SU-DHL-6 (cell line): ENCODE results near the gene GABBR2.

ENCODE experiments used
- H2AFZ ChIP-seq: fragments of 200-600 bp; sonication (generic); 2 replicates; pipeline ENCODE4 v1.6.1; 2014; ENCODE audit warnings: low read depth, mild to moderate bottlenecking, moderate library complexity, mixed read lengths, antibody characterized with exemption, low read length; ENCODE audit not compliant: severe bottlenecking
- H3F3A ChIP-seq: fragments of 200-600 bp; shearing (Covaris generic); 2 replicates; pipeline ENCODE4 v1.6.0; 2016; ENCODE audit warnings: antibody characterized with exemption, mild to moderate bottlenecking; ENCODE audit not compliant: insufficient read depth
- H3K27ac ChIP-seq: fragments of 200-600 bp; sonication (generic); 2 replicates; pipeline ENCODE4 v1.5.1; 2016; ENCODE audit warnings: low read depth, mild to moderate bottlenecking, low read length, moderate library complexity, mixed read lengths
- H3K27me3 ChIP-seq: fragments of 200-600 bp; sonication (generic), shearing (Covaris generic); 2 replicates; pipeline ENCODE4 v1.6.0; 2014; ENCODE audit warnings: mild to moderate bottlenecking, low read length
- H3K36me3 ChIP-seq: fragments of 200-600 bp; sonication (generic); 2 replicates; pipeline ENCODE4 v1.6.1; 2014; ENCODE audit warnings: mild to moderate bottlenecking, low read length, mixed read lengths
- H3K4me2 ChIP-seq: fragments of 300-600, 200-600 bp; shearing (Covaris generic), sonication (generic); 2 replicates; pipeline ENCODE4 v1.6.0; 2014; ENCODE audit warnings: low read length, low read depth, mild to moderate bottlenecking; ENCODE audit not compliant: poor library complexity, severe bottlenecking
- H3K4me3 ChIP-seq: fragments of 200-600 bp; sonication (generic); 2 replicates; pipeline ENCODE4 v1.5.1; 2014; ENCODE audit warnings: antibody characterized with exemption, low read length, mild to moderate bottlenecking, mixed read lengths; ENCODE audit not compliant: insufficient read depth, poor library complexity, severe bottlenecking
- H3K79me2 ChIP-seq: fragments of 200-600 bp; sonication (generic); 2 replicates; pipeline ENCODE4 v1.6.1; 2014; ENCODE audit warnings: mild to moderate bottlenecking, low read length, moderate library complexity; ENCODE audit not compliant: insufficient read depth
- H3K9ac ChIP-seq: fragments of 200-600 bp; sonication (generic); 2 replicates; pipeline ENCODE4 v1.7.0; 2014; ENCODE audit warnings: mild to moderate bottlenecking, low read length
- H3K9me2 ChIP-seq: fragments of 200-600 bp; sonication (generic); replicated peaks from 2 replicates; pipeline ENCODE4 v1.6.1; 2014; ENCODE audit warnings: low read length; ENCODE audit not compliant: insufficient read depth
- H3K9me3 ChIP-seq: fragments of 200-600 bp; sonication (generic); 2 replicates; pipeline ENCODE4 v1.6.1; 2014; ENCODE audit warnings: low read length, mixed read lengths; ENCODE audit not compliant: insufficient read depth
- H4K20me1 ChIP-seq: fragments of 200-600 bp; sonication (generic); 2 replicates; pipeline ENCODE4 v1.6.1; 2014; ENCODE audit warnings: low read depth, mild to moderate bottlenecking, antibody characterized with exemption, low read length, moderate library complexity, mixed read lengths
- CTCF ChIP-seq: fragments of 200-600 bp; sonication (generic); IDR thresholded peaks from one replicate; pipeline ENCODE4 v1.5.1; 2017; ENCODE audit warnings: antibody characterized with exemption, mild to moderate bottlenecking, low read length, moderate library complexity; ENCODE audit not compliant: insufficient read depth, poor library complexity, severe bottlenecking
- EZH2phosphoT487 ChIP-seq: fragments of 200-600 bp; sonication (generic), shearing (Covaris generic); conservative IDR thresholded peaks from 2 replicates; pipeline ENCODE4 v1.6.1; 2018; ENCODE audit warnings: mild to moderate bottlenecking, antibody characterized with exemption, low read length, moderate library complexity, mixed read lengths

GABBR2 gene

DNA sequence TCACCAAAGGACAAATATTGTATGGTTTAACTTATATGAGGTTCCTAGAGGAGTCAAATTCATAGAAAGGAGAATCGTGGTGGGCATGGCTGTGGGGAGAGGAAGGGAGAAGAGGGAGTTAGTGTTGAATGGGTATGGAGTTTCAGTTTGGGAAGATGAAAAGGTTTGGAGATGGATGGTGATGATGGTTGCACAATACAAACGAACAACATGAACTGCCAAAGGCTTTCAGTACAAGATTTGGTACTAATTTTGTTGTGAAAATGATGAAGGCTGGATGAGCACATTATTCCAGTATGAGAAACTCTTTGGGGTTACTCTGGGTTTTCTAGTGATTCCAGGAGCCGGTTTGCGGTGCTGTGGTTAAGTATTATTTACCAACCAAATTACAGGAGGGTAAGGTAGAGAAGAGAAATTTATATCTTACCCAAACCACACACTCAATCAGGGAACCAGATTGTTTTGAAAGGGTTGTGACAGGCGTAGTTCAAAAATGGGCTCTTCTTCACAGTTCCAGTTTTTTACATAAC is 341.3 kb downstream of the GABBR2 start:
- Histone ChIP-seq H3K36me3 (no peaks in the 10 kb centered on the region), H3F3A (no peaks in the 10 kb centered on the region), H2AFZ (no peak overlapping the region), H3K27me3 (no peaks in the 10 kb centered on the region), H3K4me2 (no peak overlapping the region), H3K4me3 (no peak overlapping the region), H3K9ac (no peak overlapping the region), H3K9me3 (peaks cover 11% of the 10 kb centered on the region; the same call in 1 of the 2 replicates), H4K20me1 (no peaks in the 10 kb centered on the region), H3K9me2 (no peaks in the 10 kb centered on the region), H3K79me2 (no peaks in the 10 kb centered on the region), H3K27ac (no peak overlapping the region)
- no peak for TF ChIP-seq EZH2phosphoT487
- no peak for TF ChIP-seq CTCF

GRCh38 chr9:98365781-98366180 is 343.0 kb downstream of the GABBR2 start:
- Histone ChIP-seq H3K27me3 (no peaks in the 10 kb centered on the region), H3K79me2 (no peaks in the 10 kb centered on the region), H3K9me3 (peaks cover 11% of the 10 kb centered on the region; the same call in 1 of the 2 replicates), H3F3A (no peaks in the 10 kb centered on the region), H3K27ac (no peak overlapping the region), H3K9ac (no peak overlapping the region), H2AFZ (no peak overlapping the region), H3K9me2 (no peaks in the 10 kb centered on the region), H4K20me1 (no peaks in the 10 kb centered on the region), H3K36me3 (no peaks in the 10 kb centered on the region), H3K4me2 (no peak overlapping the region), H3K4me3 (no peak overlapping the region)
- TF ChIP-seq EZH2phosphoT487 (no peak), CTCF (no peak)

DNA sequence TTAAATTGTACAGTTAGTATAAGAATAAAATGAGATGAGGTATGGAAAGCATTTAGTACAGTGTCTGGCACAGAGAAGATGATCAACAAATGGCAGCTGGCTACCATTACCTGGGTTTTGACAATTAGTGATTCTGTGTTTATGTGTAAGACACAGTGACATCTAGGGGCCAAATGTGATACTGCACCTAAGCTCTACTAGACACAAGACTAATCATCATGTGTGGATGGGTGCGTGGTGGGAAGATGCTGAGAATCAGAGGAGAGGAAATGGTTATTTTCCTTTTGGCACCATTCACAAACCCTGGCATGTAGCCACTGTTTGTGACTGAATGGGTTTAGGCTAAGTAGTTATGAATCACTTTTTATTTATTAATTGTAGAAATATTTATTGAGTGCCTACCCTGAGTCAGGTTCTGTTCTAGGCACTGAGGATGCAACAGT is 343.5 kb downstream of the GABBR2 start:
- H3K27ac ChIP-seq, result no peak overlapping the region
- H3K36me3 ChIP-seq, result no peaks in the 10 kb centered on the region
- no peak overlapping the region for H3K9ac ChIP-seq
- H3K9me2 ChIP-seq, result no peaks in the 10 kb centered on the region
- H3K79me2 ChIP-seq, result no peaks in the 10 kb centered on the region
- no peak overlapping the region for H3K4me3 ChIP-seq
- no peak overlapping the region for H2AFZ ChIP-seq
- H3K27me3 ChIP-seq, result no peaks in the 10 kb centered on the region
- H3K9me3 ChIP-seq, result peaks cover 11% of the 10 kb centered on the region; the same call in 1 of the 2 replicates
- no peaks in the 10 kb centered on the region for H3F3A ChIP-seq
- peak; percentile 59 for TF ChIP-seq CTCF
- TF ChIP-seq EZH2phosphoT487, result no peak
- H4K20me1 ChIP-seq, result no peaks in the 10 kb centered on the region
- H3K4me2 ChIP-seq, result no peak overlapping the region
